Right lobe of liver (tissue), 4 donors: Measurements from ENCODE around the gene IL18BP.

Source experiments
- CTCF ChIP-seq, 4 donors: fragments of 200-600 bp in 3 of 4; fragments of 450-650 bp in 1 of 4; IDR thresholded peaks; one replicate each; pipeline versions ENCODE4 v1.5.1 to v1.8.0; 2016 to 2022; ENCODE audit warnings: antibody characterized with exemption in 4 of 4, mild to moderate bottlenecking in 2 of 4
- POLR2A ChIP-seq: fragments of 450-650 bp; IDR thresholded peaks from one replicate; pipeline ENCODE4 v1.6.1; 2017; ENCODE audit warnings: antibody characterized with exemption, mild to moderate bottlenecking
- donor health status: DM: no; HTN: no; CAD: no.
- donor health status: DM: no; HTN: no; CAD: no.
- donor health status: DM: no; HTN: yes; CAD: no.

- TF ChIP-seq POLR2A (no peak), CTCF (IDR thresholded peaks at IDR 0.05) (no peak)
Observed at GRCh38 chr11:71999362-71999761, 653 bp downstream of the IL18BP start.
